PC-9 (cell line): Measurements from ENCODE around the gene HNRNPLL. TPM values are rescaled to one million over a fixed set of nuclear protein-coding genes. Genes with fewer than 3 reads are reported as not detected.

Experiments used
- BruUV-seq: library from RNA; stranded (reverse); fragments of 400-500 nt; replicated peaks from 2 replicates; lab custom pipeline; 2021; lab: Mats Ljungman, UMichigan
- CTCF ChIA-PET: fragments of 300-600 bp; sonication (Branson Sonifier 250); formaldehyde crosslinking; loops from one replicate; lab custom pipeline; 2022; ENCODE audit warnings: antibody characterized with exemption; lab: Charles Lee
- POLR2A ChIA-PET: fragments of 300-600 bp; sonication (Branson Sonifier 250); formaldehyde crosslinking; loops from one replicate; lab custom pipeline; 2022; ENCODE audit warnings: antibody characterized with exemption; ENCODE audit not compliant: unreplicated experiment; lab: Charles Lee
- DNase-seq, 2 experiments: peaks; one replicate each; pipeline versions ENCODE4 v3.0.0 to v3.0.0-alpha.2; 2015 to 2022; ENCODE audit warnings: mixed read lengths in 1 of 2
- H2AFZ ChIP-seq: fragments of 200-600 bp; sonication (generic); 2 replicates; pipeline ENCODE4 v1.8.1; 2017; ENCODE audit warnings: antibody characterized with exemption
- H3F3A ChIP-seq: fragments of 200-600 bp; sonication (generic); 2 replicates; pipeline ENCODE4 v1.8.1; 2017; ENCODE audit warnings: antibody characterized with exemption, mild to moderate bottlenecking, low read depth; ENCODE audit not compliant: insufficient read depth
- H3K27ac ChIP-seq: fragments of 200-600 bp; sonication (generic); 2 replicates; pipeline ENCODE4 v1.6.1; 2016; ENCODE audit warnings: mixed run types
- H3K27me3 ChIP-seq: fragments of 200-600 bp; sonication (generic); 2 replicates; pipeline ENCODE4 v1.6.1; 2016; ENCODE audit warnings: low read depth, mixed run types; ENCODE audit not compliant: insufficient read depth
- H3K36me3 ChIP-seq: fragments of 200-600 bp; sonication (generic); 2 replicates; pipeline ENCODE4 v1.6.1; 2016; ENCODE audit warnings: low read depth, mixed run types
- H3K4me1 ChIP-seq: fragments of 200-600 bp; sonication (generic); replicated peaks from 2 replicates; pipeline ENCODE4 v1.6.1; 2016; ENCODE audit warnings: mixed run types; ENCODE audit not compliant: insufficient read depth
- H3K4me2 ChIP-seq: fragments of 200-600 bp; sonication (generic); 2 replicates; pipeline ENCODE4 v1.6.1; 2017; ENCODE audit warnings: mixed run types
- H3K4me3 ChIP-seq: fragments of 200-600 bp; sonication (generic); 2 replicates; pipeline ENCODE4 v1.6.1; 2016; ENCODE audit warnings: mixed run types
- H3K79me2 ChIP-seq: fragments of 200-600 bp; sonication (generic); 2 replicates; pipeline ENCODE4 v1.6.1; 2017; ENCODE audit warnings: low read depth, mixed run types
- H3K9me2 ChIP-seq: fragments of 200-600 bp; sonication (generic); 2 replicates; pipeline ENCODE4 v1.8.1; 2017; ENCODE audit warnings: mild to moderate bottlenecking; ENCODE audit not compliant: insufficient read depth
- H3K9me3 ChIP-seq: fragments of 200-600 bp; sonication (generic); 2 replicates; pipeline ENCODE4 v1.8.1; 2016; ENCODE audit warnings: low read depth; ENCODE audit not compliant: insufficient read depth
- H4K20me1 ChIP-seq: fragments of 200-600 bp; sonication (generic); 2 replicates; pipeline ENCODE4 v1.8.1; 2017; ENCODE audit not compliant: insufficient read depth
- CTCF ChIP-seq: fragments of 200-600 bp; sonication (generic); conservative IDR thresholded peaks from 2 replicates; pipeline ENCODE4 v1.6.1; 2017; ENCODE audit warnings: mixed run types, antibody characterized with exemption, mild to moderate bottlenecking, moderate library complexity
- EZH2 ChIP-seq: fragments of 200-600 bp; sonication (generic); IDR thresholded peaks from 2 replicates; pipeline ENCODE4 v1.8.0; 2017; ENCODE audit warnings: antibody characterized with exemption, low read depth
- intact Hi-C: fragments of 100-400 bp; cut with micrococcal nuclease; formaldehyde crosslinking; loops from one replicate; pipeline ENCODE4 v1.10.0; 2022; ENCODE audit not compliant: unreplicated experiment
- total RNA-seq: library from RNA; stranded (reverse); gene quantifications from 2 replicates; pipeline ENCODE4 v1.2.3, GENCODE V29; 2021

The HNRNPLL gene
- total RNA-seq, 1 experiment from 2014 or later: 38.1 TPM

GRCh38 chr2:38621018-38621417 lies 18.3 kb upstream of the HNRNPLL start:
- ChIA-PET POLR2A (no interaction called here), CTCF (interaction anchor here (0.6 kb wide), 1 partner anchor 11 kb away, joined by 4 read pairs; no protein-coding TSS in a partner anchor)

GRCh38 chr2:38620282-38620977 lies 17.7 kb upstream of the HNRNPLL start:
- CTCF ChIA-PET: no interaction called here
- POLR2A ChIA-PET: no interaction called here
- Histone ChIP-seq H3K4me2 (no peak overlapping the region), H3K79me2 (no peaks in the 10 kb centered on the region), H3K27ac (no peak overlapping the region), H2AFZ (0 out of 2 replicates have a peak overlapping the region, but pooled peaks have one; percentile 0), H3K27me3 (no peaks in the 10 kb centered on the region), H3K4me1 (no peaks in the 10 kb centered on the region), H3F3A (no peaks in the 10 kb centered on the region), H3K36me3 (no peaks in the 10 kb centered on the region), H3K9me3 (no peaks in the 10 kb centered on the region), H3K4me3 (no peak overlapping the region), H3K9me2 (no peaks in the 10 kb centered on the region), H4K20me1 (no peaks in the 10 kb centered on the region)
- peak in 1 of 2 experiments; percentile 66 for DNase-seq
- TF ChIP-seq EZH2 (no peak), CTCF (no peak)
- no TSS peak for BruUV-seq
- intact Hi-C loops: no loop called here

More at GRCh38 chr2:38621018-38621417, 18.3 kb upstream of the HNRNPLL start:
- H4K20me1 ChIP-seq: no peaks in the 10 kb centered on the region
- H3K36me3 ChIP-seq: no peaks in the 10 kb centered on the region
- H3K9me2 ChIP-seq: no peaks in the 10 kb centered on the region
- H3K4me1 ChIP-seq: no peaks in the 10 kb centered on the region
- intact Hi-C loops: no loop called here
- no peak overlapping the region for H3K4me3 ChIP-seq
- no peak overlapping the region for H2AFZ ChIP-seq
- H3K27ac ChIP-seq: no peak overlapping the region
- BruUV-seq: no TSS peak
- no peak for DNase-seq
- TF ChIP-seq CTCF (no peak), EZH2 (no peak)
- H3K79me2 ChIP-seq: no peaks in the 10 kb centered on the region
- H3F3A ChIP-seq: no peaks in the 10 kb centered on the region
- H3K4me2 ChIP-seq: no peak overlapping the region
- H3K27me3 ChIP-seq: no peaks in the 10 kb centered on the region
- H3K9me3 ChIP-seq: no peaks in the 10 kb centered on the region

- Histone ChIP-seq H3K79me2 (no peaks in the 10 kb centered on the region), H3K9me3 (no peaks in the 10 kb centered on the region), H3K4me2 (no peak overlapping the region), H3K4me3 (no peak overlapping the region), H3F3A (no peaks in the 10 kb centered on the region), H4K20me1 (no peaks in the 10 kb centered on the region), H3K9me2 (no peaks in the 10 kb centered on the region), H3K27me3 (no peaks in the 10 kb centered on the region), H3K36me3 (no peaks in the 10 kb centered on the region), H3K27ac (no peak overlapping the region), H2AFZ (no peak overlapping the region), H3K4me1 (no peaks in the 10 kb centered on the region)
- intact Hi-C loops: no loop called here
- no peak for TF ChIP-seq CTCF
- TF ChIP-seq EZH2: no peak
- DNase-seq: no peak
- ChIA-PET POLR2A (no interaction called here), CTCF (no interaction called here)
- no TSS peak for BruUV-seq
Measured at GRCh38 chr2:38619458-38620164, 16.9 kb upstream of the HNRNPLL start.
